Inflammatory macrophage treated with lipopolysaccharide for 1 hour (primary cell): Measurements from ENCODE around the gene PPFIBP1.

Experiments used
- DNase-seq, 2 donors: peaks; one replicate each; pipeline ENCODE4 v3.0.0-alpha.2; 2020 to 2022

Gene PPFIBP1

DNA sequence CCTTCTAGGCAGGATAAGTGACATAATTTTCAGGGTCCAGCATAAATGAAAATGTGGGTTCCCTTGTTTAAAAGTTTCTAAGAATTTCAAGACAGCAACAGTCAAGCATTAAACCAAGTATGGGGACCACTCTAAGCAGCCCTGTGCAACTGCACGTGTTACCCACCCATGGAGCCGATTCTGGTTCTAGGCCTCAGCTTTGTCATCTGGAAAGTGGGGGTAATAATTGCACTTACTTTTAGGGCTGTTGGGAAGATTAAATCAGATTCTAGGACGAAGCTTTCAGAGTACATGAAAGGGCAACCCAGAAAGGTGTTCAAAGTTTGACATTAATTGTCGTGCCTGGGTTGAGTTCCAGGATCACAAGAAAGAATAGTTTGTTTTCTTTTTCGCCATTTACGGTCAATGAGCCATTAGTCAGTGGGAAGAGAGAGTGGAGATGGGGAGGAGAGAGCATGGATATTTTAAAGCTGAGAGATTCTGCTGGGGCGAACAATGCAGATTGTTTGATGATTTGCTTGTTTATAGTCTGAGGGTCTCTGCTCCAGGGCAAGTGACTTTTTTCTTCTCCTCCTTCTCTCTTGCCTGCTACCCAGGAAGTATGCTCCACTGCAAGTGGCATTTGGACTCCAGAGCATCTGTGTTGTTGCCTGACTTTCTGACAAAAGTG lies 10.7 kb upstream of the PPFIBP1 start:
- no peak for DNase-seq

DNA sequence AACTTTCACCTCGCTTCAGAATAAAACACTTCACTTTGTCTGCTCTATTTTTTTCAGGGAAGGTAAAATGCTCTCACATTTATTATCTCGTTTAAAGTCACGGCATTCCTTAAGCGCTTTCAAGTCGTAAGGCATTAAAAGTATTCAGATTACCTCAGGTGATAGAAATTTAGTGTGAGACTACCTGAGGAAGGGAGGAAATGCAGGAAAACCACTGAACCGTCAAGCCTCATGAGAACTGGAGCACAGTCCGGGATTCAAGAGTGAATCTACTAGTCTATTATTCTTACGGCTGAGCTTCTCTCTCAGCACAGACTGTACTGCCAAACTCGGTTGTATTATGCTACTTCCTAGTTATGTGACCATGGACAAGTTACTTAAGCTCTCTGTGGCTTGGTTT lies 8.3 kb upstream of the PPFIBP1 start:
- DNase-seq, result no peak

DNA sequence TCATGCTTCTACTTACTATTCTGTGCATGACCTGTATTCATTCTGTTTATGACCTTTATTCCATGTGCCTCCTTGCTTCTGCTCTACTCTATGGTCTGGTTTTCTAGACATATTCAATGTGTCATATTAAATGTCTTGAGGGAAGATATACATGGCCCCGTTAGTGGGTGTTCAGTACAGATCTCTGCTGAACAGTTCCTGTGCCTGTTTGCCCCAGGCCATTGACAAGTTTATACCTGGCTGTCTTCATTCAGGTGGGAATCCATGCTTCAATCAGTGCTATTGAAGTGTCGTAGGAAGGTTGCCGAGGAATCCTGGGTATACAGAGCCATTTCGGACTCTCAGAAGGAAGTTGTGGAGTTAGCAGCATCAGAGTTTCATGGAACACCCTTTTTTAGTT lies 7.4 kb upstream of the PPFIBP1 start:
- DNase-seq, result no peak

DNA sequence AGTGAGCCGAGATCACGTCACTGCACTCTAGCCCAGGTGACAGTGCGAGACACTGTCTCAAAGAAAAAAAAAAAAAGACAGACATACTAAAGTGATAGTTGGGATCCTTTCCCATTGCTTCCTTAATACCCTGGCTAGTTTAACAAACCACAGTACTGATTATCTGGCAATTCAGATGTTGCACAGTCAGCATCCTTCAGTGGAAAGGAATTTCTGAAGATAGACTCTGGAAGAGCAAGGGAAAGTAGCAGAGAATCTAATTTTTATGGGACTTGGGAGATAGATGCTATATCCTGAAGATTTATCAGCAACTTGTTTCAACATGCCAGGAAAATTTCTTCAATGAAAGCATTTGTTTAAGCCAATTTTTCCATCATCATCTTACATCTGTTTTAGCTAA lies 6.5 kb upstream of the PPFIBP1 start:
- DNase-seq, result no peak

DNA sequence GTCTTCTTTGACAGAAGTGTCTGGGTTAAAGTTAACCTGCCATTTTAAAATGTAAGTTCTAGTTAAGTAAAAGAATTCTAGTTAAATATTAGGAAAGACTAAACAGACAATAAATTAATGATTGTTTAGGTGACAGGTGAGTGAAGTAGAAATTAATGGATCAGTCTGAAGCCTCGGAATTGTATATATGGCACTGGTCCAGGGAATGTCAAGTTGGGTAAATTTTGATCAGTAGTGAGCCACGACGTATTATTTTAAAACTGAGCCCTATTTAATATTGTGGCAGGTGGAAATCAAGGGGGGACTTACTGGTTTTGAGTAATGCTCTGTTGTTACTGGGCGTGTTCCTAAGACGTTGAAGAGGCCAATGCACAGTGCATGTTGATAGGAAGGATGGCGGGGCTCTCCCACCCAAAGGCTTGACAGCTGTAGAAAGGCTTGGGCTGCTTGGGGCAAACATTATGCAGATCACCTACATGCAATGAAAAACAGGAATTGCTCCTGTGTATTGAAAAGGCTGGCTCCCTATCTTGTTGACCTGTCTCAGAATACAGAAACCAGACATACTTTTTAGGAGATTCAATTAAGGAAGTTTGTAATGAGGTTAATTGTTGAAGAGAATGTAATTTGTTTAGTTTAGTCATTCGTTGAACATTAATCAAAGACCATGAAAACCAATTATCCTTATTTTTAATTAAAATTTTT lies 5.9 kb upstream of the PPFIBP1 start:
- no peak for DNase-seq

DNA sequence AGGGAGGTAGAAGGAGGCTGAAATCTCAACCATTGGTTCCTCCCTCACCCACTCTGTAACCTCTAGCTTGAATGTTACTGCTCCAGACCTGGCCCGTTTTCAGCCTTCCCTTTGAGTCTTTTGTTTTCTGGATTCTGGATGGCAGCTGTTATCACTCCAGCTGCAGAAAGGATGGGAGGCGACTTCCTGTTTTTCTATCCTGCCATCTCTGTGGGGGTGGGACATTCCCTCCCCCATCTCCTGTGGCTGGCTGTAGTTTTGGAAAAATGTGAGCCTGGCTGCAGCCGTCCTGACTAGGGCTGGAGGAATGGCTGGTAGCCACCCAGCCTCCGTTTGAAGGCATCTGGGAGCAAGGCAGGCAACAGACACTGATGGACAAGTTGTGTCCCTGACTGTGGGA lies 2.9 kb upstream of the PPFIBP1 start:
- DNase-seq, result no peak

DNA sequence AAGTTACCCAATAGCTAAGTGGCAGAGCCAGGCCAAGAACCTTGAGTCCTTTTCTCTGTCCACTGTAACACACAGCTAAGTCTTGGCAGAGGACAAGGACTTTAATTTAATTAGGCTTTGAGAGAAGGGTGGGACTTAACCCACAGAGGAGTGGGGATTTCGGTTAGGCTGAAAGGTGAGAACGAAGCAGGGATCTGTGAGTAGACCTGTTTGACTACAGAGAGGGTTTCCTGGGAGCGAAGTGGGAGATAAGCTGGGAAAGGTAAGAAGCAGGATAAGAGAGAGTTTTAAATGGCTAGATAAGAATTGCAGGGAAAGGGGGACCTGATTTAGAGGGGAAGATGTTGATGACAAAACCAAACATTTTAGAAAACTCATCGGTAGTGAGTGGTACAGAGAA lies 2.0 kb upstream of the PPFIBP1 start:
- DNase-seq, result no peak

DNA sequence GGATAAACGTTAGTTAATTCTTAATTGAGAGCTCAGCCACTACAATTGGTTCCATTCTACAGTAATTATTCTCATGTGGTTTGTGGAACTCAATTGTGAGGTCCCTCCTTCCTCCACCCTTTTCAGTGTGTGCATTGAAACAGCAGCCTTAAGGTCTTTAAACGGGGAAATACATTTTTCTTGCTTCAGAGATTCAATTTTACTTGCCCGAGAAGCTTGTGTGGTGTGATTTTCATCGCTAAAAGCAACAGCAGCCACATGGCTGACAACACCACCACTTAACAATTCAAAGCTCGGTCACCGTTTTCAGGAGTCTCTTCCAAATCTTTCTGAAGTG lies 733 bp upstream of the PPFIBP1 start:
- DNase-seq, result peak in 1 of 2 donors; percentile 16

DNA sequence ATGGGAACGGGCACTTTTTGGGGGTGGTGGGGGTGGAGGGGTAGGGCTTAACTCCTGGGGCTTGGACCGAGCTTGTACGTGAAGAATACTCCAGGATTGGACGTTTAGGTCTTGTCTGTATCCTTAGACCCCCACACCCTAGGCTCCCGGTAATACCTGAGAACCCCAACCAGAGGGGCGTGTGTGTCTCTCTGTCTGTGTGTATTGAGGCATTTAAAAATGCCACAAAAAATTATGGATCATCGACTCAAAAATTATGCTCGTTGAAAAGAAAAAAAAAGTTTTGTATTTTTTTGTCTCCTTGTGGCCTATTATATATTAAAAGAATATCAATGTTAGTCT lies 459 bp downstream of the PPFIBP1 start:
- DNase-seq, result no peak

DNA sequence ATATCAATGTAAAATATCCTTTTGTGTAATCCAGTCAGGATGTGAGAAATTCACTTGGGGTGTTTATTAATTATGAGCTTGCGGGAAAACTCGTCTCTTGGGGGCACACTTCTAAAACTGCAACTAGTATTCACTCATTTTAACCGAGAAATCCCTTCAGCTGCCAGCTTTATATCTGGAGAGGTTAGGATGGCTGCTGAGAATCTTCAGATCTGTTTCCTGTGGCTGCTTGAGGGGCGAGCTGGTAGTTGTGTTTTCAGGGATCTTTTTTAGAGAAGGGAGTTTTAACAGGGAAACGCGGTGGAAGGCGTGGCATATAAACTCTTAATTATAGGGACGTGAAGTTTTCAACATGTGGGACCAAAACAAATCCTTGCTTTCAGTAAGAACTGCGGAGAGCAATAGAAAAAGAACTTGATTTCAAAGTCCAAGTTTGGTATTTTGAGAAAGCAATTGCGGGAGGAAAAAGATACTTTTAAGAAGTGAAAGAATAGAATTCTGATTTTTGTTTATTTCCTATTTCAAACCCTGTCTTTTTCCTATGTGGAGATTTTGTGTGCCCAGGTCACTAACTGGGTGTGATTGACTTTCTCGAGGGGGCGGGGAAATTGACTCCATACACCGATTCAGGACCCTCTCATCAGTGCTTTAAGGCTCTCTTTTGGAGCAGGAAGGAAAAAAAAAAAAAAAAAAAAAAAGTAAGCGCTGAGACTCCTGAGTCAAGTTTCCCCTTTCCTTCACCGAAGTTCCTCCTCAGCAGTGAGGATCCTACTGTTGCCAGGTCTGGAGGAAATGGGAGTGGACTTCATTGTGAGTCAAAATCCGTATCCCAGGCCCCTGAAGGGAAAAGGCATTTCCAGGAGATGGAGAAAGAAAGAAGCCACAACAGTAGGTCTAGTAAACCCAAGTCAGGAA lies 1.1 kb downstream of the PPFIBP1 start:
- peak; percentile 26 to 33 for DNase-seq

DNA sequence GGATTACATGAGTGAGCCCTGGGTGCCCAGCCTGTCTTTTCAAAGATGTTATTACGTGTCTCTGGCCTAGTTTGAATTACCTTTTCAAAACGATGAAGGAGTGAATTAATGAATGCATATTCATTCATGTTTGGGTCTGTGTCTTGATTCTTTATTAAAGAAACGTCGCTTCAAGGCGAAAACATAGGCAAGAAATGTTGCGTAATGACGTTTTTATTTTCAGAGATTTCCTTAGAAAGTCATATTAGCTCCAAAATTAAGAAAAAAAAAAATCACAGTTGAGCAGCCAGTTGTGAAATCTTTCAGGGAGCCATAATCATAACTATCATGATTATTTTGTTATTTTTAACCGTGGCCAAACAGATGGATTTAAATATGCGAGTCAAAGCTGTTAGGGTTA lies 3.5 kb downstream of the PPFIBP1 start:
- DNase-seq, result no peak

DNA sequence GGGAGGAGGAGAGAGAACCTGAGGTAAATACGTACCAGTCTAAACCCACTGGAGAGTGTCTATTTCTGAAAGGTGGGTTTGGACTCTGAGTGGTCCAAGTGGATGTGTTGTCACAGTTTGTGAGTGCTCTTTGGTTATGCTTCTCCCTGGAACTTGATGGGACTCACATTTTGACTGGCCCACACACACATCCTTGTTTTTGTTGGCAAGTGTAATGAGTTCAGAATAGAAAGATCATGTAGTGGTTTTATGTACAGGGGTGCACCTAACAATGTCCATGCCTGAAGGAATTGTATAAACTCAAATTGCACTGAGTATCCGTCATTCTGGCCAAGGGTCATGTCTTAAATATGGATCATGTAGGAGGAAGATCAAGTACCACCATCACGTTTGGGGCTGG lies 4.8 kb downstream of the PPFIBP1 start:
- DNase-seq, result no peak

DNA sequence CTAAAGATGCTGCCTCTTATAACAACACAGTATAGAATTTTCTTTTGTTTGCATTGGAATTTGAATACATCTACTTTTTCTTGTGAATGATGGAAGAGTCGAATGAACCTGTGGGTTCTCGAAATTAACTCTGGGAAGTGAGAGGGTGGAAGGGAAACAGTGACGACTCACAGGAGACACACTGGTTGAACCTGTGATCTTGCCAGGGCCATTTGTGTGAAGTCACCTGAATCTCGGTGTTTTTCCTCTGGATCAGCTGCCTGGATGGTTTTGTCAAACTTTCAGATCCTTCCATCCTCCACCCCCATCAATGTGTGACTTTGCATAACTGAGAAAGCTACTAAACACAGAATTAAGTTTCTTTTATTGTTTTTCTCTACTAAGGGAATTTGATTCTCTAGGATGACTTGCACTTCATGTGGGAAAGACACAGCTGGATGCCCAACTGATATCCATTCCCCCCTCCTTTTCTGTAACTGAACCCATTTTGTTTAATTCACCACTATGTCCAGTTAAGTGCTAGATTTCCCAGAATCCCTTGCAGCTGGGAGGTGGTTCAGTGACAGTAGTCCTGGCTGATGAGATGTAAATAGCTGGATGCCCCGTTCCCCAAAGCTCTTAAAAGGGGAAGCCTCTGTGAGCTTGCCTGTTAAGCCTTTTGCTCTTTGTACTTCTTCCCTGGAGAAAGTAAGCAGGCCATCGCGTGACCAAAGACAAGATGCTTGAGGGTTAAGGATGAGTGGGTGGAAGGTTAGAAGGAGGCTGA lies 6.3 kb downstream of the PPFIBP1 start:
- DNase-seq, result peak; percentile 14 to 38

DNA sequence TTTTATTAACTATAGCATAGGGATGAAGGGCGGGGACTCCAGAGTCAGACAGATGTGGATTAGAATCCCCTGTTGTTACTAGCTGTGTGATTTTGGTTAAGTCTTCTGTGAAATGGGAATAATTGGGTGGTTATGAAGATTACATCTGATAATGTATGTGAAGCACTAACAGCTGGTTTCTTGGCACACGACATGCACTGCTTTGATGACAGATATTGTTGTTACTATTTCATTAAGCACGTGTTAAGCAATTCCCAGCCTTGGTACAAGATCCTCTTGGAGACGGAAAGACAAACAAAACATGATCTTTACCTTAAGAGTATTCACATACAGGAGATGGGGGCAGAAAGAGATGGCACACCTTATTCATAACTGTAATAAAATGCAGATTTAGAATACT lies 7.9 kb downstream of the PPFIBP1 start:
- DNase-seq, result no peak

DNA sequence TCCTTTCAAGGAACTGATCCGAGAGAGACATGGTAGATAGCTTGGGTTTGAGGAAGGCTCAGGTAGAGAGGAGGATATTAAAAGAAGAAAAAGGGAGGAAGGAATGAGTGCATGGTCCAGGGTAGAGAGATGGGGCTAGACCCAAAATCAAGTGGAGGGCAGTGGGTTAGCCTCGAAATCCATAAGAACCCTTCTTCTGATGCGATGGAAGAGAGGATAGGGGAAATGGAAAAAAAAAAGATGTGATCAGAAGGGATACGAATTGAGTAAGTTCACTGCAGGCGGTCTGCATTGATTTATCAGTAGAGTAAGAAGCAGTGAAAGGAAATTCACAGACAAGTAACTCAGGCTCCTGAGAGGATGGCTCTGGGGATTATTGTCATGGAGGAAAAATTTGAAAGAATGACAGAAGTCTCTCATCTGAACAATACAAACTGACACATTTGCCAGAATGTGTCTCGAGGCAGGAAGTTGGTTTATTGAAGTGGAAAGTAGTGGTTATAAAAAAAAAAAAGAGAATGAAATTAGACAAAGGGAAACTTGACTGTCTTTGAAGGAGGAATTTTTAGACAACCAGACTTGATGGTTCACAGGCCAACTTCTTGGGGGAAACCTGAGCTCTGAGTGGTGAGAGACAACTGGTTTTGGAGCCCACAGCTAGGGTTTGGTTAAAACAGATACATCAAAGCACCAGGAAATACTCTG lies 10.2 kb downstream of the PPFIBP1 start:
- no peak for DNase-seq

DNA sequence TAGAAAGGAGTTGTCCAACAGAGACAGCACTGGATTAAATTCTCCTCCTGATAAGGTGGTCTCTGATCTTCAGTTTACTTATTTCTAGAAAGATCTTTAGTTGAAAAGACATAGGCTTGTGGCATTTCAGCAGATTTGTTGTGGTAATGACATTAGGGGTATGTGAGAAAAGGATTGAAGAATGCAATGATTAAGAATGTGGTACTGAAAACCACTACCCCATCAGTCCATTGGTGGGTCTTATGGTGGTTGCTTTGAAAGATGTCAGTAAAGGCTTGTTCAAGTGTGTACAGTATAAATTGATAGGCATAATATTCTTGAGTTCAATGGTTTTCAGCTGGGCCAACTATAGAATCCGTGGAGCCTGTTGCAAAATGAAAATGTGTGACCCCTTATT lies 10.8 kb downstream of the PPFIBP1 start:
- no peak for DNase-seq

DNA sequence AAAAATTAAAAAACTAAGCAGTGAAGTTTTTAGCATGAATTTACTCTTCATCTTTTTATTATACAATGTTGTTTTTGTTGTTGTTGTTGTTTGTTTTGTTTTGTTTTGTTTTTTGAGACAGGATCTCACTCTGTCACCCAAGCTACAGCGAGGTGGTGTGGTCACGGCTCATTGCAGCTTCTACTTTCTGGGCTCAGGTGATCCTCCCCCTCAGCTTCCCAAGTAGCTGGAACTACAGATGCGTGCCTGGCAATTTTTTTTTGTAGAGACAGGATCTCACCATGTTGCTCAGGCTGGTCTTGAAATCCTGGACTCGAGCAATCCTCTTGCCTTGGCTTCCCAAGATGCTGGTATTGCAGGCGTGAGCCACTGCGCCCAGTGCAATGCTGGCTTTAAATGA lies 11.3 kb downstream of the PPFIBP1 start:
- no peak for DNase-seq

DNA sequence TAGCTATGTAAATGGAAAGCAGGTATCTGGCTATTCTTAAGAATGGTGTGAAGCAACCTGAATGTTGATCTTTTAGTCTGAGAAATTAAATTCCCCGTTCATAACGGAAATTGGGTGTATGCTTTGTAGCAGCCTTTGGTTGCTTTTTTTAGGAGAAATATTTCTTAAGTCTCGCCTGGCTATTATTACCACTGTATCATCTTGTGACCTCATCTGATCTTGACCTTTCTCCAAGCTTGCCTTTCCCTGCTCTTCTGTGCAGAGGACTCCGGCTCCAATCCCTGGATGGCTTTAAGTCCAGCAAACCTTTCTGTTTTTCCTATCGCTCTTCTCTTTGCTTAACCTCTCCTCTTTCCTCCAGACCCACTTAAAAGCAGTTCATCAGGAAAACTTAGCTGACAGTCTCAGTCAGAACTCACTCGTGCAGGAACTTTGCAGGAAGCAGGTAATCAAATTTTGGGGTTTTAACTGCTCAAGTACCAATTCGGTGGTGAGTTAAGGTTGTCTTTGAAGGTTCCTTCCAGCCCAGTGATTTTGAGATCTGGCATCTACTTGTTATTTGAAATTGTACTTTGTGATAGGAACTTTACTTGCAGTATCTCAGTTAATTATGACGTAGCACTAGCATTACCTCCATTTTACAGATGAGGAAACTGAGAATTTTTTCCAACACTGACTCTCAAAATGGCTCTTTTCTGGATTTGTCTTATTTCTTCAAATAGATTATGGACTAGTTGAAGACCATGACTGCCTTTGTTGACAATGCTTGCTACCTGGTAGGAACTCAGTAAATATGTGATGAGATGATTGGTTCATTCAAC lies 14.1 kb downstream of the PPFIBP1 start:
- DNase-seq, result no peak

DNA sequence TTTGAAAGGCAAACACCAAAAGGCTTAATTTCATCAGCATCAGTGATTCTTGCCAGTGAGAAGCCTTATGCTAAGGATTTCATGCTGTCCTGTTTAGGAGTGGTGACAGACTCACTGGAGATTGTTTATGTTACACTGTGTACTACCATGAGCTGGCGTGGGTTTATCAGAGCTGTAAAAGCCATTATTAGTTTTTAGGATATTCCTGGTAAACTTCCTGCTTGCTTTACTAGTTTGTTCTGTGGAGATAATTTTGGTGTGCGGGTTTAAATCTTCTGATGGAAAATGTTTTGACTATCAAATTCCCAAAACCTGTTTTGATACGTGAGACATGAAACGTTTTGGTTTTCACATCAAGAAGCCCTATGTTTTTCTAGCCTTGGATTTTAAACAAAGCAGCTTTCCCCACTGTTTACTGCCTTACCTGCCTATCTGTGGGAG lies 15.2 kb downstream of the PPFIBP1 start:
- no peak for DNase-seq

DNA sequence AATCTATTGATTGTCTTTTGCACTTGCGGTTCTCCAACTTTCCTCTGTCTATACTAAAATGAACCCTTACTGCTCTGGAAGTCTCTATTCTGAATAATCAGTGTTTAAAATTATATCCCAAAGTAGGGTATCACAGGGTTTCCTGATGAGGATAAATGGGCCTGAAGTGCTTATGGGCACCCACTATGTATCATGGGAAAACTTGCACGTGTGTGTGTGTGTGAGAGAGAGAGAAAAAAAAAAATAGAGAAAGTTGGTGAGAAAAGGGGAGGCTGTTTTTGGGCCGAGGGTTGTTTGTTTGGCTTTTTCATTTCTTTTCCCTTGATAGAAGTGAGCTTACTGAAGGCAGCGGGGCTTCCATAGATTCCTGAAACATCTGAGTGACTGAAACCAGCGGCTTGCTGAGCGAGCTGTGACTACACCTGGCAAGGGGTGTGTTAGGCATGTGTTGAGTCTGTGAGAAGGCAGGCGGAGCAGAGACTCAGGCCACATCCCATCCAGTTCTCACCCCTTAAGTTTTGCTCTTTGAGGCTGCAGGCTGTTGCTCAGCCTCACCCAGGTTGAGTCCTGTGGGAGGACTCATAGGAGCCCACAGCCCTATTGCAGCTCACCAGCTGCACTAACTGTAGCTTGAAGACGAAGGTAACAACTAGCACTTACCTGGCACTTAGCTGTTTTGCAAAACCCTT lies 17.2 kb downstream of the PPFIBP1 start:
- DNase-seq, result no peak

DNA sequence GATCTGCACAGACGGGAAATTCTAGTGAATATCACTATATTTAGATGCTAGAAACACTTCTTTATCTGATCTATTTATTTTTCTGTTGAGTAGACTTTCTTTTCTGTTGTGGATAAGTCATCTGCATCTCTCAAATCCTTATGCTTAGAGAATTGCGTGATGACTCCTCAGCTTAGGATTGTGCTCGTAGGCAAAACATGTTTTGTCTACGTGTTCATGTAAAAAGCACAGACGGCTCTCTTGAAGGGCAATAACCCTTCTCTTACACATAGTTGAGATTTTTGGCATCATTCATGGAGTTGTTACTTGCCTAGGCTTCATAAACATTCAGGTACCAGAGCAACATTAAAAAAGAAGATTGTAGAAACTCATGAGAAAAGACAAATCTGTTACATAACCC lies 18.6 kb downstream of the PPFIBP1 start:
- DNase-seq, result no peak
